H1 (cell line): ENCODE data around the gene ARL6IP5. TPM values are rescaled to one million over a fixed set of nuclear protein-coding genes. Genes with fewer than 3 reads are reported as not detected.

Source experiments
- BACH1 ChIP-seq: IDR thresholded peaks from 2 replicates; pipeline ENCODE4 v1.6.1; 2012; ENCODE audit warnings: low read length, improper control_type of control experiment
- HDAC2 ChIP-seq, 2 experiments: fragments of 300-600 bp in 1 of 2; sonication (generic) in 1 of 2; IDR thresholded peaks; 2 replicates each; pipeline ENCODE4 v1.6.1; 2011 to 2012; ENCODE audit warnings: low read depth in 2 of 2, low read length in 2 of 2, mild to moderate bottlenecking in 2 of 2, moderate library complexity in 2 of 2, borderline replicate concordance in 1 of 2, inconsistent platforms in 1 of 2
- RFX5 ChIP-seq: IDR thresholded peaks from 2 replicates; pipeline ENCODE4 v1.6.1; 2011; ENCODE audit warnings: low read depth, low read length, improper control_type of control experiment, borderline replicate concordance
- RNF2 ChIP-seq: fragments of 200-900, 300-1000 bp; sonication (generic); IDR thresholded peaks from 2 replicates; pipeline ENCODE4 v1.7.1; 2016; ENCODE audit warnings: borderline replicate concordance, low read depth, mild to moderate bottlenecking, antibody characterized with exemption, low read length; ENCODE audit not compliant: poor library complexity, severe bottlenecking; ENCODE audit errors: missing control alignments
- SAP30 ChIP-seq: fragments of 300-600 bp; sonication (generic); IDR thresholded peaks from 2 replicates; pipeline ENCODE4 v1.7.1; 2012; ENCODE audit warnings: low read length, moderate library complexity, mild to moderate bottlenecking, inconsistent platforms; ENCODE audit not compliant: insufficient read depth, insufficient replicate concordance
- SIRT6 ChIP-seq: IDR thresholded peaks from one replicate; pipeline ENCODE4 v1.7.1; 2012; ENCODE audit warnings: low read length, inconsistent platforms
- SIX5 ChIP-seq: IDR thresholded peaks from 2 replicates; pipeline ENCODE4 v1.6.1; 2011; ENCODE audit warnings: mild to moderate bottlenecking, low read depth, low read length
- polyA plus RNA-seq, 7 experiments: library from polyadenylated mRNA; depleted of rRNA in 3 of 7; stranded (reverse) in 5 of 7; unstranded in 2 of 7; fragments of >200 nt in 5 of 7; fragments of 200-250 nt in 2 of 7; gene quantifications; 1 replicate in 5 of 7; 2 replicates in 1 of 7; 4 replicates in 1 of 7; pipeline versions ENCODE4 v1.2.1 to v1.2.3, GENCODE V29; 2011 to 2013; ENCODE audit warnings: missing spikeins in 2 of 7, mixed read lengths in 2 of 7
- total RNA-seq: library from RNA; stranded (reverse); fragmentation: NEBNext Ultra II Directional; extraction: Animal tissue kit (Norgen Biotek cat#: 25700); gene quantifications from 2 replicates; pipeline ENCODE4 v1.2.1, GENCODE V29; 2021

Gene ARL6IP5
- total and polyA plus RNA-seq, 2 of the 8 experiments (the other 6 are each of a cell fraction or from before 2014, with no cell fraction given), result 24.9 to 30.1 TPM

DNA sequence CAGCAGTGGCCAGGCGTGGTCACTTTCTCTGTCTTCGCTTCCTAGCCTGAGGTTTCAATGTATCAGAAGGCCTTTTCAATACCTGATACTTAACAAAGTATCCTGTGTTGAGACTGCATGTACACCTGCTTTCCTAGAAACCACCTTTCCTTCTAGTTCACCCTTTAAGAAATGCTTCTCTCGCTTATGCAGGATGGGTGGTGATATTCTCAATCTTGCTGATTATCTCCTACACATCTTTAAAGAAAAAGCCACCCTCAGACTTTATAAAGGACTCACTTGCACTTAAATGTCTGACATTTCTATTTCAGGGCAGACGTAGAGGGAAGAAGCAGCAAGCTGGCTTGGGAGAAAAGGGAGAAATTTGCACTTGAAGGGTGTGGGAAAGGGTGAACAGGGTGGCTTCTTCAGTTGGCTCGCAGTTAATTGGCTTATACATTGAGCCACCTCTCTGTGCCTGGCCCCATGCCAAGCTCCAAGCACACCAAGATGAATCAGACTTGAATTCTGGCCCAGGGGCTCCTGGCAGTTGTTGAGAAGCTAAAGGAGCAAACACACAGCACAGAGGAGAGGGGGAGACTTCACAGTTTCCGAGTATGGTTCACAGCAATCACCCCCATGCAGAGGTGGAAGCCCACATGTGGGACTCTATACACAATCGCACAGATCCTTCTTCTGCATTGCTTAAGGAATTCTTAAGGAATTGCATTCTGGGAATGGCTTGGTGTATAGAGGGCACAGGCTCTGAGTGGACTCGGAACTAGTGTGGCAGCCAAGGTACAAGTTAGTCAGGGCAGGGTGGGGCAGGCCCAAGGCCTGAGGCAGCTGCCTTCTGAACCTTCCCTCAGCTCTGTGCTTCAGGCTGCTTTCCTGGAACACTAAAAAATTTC is 1.3 kb downstream of the ARL6IP5 start (continued):
- TF ChIP-seq SAP30 (no peak), RNF2 (no peak), BACH1 (no peak), HDAC2 (IDR thresholded peaks at IDR 0.05; ENCODE audit: borderline replicate concordance in 1 of 2, low read depth in 2 of 2, low read length in 2 of 2) (no peak), SIRT6 (no peak), SIX5 (no peak), RFX5 (no peak)
